GM12874 (cell line): Measurements from ENCODE around the gene CD69.

Experiments used
- CTCF ChIP-seq: IDR thresholded peaks from 2 replicates; pipeline ENCODE4 v1.5.1; 2011; ENCODE audit warnings: low read depth, mild to moderate bottlenecking, control low read depth, low read length, moderate library complexity; ENCODE audit not compliant: insufficient read depth

The CD69 gene

GRCh38 chr12:9760699-9761418 is at the start of gene CD69:
TSS of gene CD69 (minus strand) at chr12:9760901. CDS start at chr12:9760820, 81 bp downstream.
- TF ChIP-seq CTCF: no peak

- TF ChIP-seq CTCF: no peak
Measured at GRCh38 chr12:9809866-9810265, 49.2 kb upstream of the CD69 start.

GRCh38 chr12:9809338-9809737 is 48.6 kb upstream of the CD69 start:
- TF ChIP-seq CTCF: no peak

GRCh38 chr12:9808504-9808903 is 47.8 kb upstream of the CD69 start:
- no peak for TF ChIP-seq CTCF

- no peak for TF ChIP-seq CTCF
Measured at GRCh38 chr12:9806714-9807113, 46.0 kb upstream of the CD69 start.

GRCh38 chr12:9805883-9806282 is 45.2 kb upstream of the CD69 start:
- no peak for TF ChIP-seq CTCF

GRCh38 chr12:9799961-9800360 is 39.3 kb upstream of the CD69 start:
- no peak for TF ChIP-seq CTCF
